ENCODE measurements around the gene CEP295NL.
"Not testable (repeated sequence)": the region's sequence is repeated elsewhere in the genome, so short reads cannot be mapped to it uniquely, and the experiment has no call there.

CEP295NL gene

DNA sequence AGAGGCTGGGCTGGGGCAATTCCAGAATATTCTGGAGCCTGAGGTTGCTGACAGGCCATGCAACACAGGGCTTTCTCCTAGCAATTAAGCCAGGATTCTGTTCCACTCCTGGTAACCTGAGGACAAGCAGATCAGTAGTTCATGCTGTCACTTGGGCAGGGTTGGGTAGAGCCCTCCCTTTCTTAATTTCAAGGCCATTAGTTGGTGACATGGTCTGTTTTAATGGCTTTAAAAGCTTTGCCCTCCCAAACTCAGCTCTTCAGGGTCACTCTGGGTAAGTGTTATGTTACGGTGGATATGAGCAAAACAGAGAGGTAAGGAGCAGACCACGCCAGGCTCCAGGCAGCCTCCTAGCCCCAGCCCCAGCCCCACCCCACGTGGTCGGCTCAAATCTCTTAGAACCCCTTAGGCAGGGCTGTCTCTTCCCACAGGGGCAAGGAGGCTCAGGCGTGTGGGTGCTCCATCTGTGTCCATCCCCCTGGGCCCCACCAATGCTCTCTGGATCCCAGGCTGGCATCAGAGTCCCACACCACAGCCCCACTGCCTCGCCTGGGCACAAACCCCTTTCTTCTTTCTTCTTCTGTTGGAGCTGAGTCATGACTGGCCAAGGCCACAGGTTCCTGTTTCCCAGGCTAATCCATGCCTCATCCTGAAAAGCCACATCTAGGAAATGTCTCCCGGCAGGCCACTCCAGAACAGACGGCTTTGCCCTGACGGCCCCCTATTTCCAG is 27.5 kb downstream of the CEP295NL start:
- H3K27ac ChIP-seq: no peak overlapping the region
- H3K9ac ChIP-seq (ENCODE audit: insufficient read length): no peak overlapping the region
- peaks cover 23% of the 10 kb centered on the region; the same call in 1 of the 2 replicates for H3K36me3 ChIP-seq (ENCODE audit: insufficient read depth, low read length)
- no peaks in the 10 kb centered on the region for H3K9me3 ChIP-seq (ENCODE audit: low read depth, low read length)
- DNase-seq (ENCODE audit: low read depth, low spot score): no peak
- no peak overlapping the region for H3K4me3 ChIP-seq
- TF ChIP-seq FOXP2 (optimal IDR thresholded peaks at IDR 0.05; ENCODE audit: control extremely low read depth, extremely low read length, insufficient read depth) (no peak), POLR2AphosphoS5 (IDR thresholded peaks at IDR 0.05; ENCODE audit: borderline replicate concordance, low read depth, low read length) (no peak), EZH2 (IDR thresholded peaks at IDR 0.05) (no peak)

DNA sequence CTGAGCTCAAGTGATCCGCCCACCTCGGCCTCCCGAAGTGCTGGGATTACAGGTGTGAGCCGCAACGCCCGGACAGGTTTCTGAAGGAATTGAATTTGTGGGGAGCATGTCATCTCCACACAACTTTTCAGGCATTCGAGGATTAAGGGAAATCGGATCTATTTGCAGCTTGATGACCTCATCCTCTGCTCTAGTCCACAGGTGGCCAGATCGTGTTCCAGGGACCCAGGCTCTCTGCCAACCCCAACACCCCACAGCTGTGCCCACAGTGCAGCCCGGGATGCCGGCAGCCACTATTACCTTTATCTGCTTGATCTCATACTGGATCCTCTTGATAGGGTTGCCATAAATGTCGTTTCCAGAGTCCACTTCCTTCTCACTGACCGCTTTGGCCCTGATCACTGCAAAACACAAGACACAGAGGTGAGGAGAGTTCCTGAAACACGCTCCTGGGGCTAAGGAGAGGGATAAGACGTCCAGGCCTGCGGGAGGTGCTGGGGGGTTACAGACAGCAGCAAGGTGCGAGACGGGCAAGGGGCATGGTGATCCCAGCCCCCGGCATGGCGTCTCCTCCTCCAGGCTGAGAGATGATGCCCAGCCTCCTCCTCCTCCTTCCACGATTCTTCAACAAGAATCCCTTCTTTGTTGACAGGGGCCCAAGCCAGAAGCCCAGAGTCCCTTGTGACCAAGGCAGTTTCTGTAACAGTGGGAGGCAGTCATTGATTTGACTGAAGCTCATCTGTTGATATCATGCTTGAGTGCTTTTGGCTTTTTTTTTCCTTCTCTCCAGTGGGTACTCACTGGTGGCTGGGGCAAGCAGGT is 29.3 kb downstream of the CEP295NL start:
- TF ChIP-seq EZH2 (IDR thresholded peaks at IDR 0.05): no peak
- TF ChIP-seq POLR2AphosphoS5 (IDR thresholded peaks at IDR 0.05; ENCODE audit: borderline replicate concordance, low read depth, low read length): no peak
- TF ChIP-seq FOXP2 (optimal IDR thresholded peaks at IDR 0.05; ENCODE audit: control extremely low read depth, extremely low read length, insufficient read depth): no peak
- Histone ChIP-seq H3K9me3 (ENCODE audit: low read depth, low read length) (no peaks in the 10 kb centered on the region), H3K27ac (no peak overlapping the region), H3K4me3 (no peak overlapping the region), H3K36me3 (ENCODE audit: insufficient read depth, low read length) (peaks cover 25% of the 10 kb centered on the region; the same call in 1 of the 2 replicates), H3K9ac (ENCODE audit: insufficient read length) (no peak overlapping the region)
- DNase-seq (ENCODE audit: low read depth, low spot score): no peak

DNA sequence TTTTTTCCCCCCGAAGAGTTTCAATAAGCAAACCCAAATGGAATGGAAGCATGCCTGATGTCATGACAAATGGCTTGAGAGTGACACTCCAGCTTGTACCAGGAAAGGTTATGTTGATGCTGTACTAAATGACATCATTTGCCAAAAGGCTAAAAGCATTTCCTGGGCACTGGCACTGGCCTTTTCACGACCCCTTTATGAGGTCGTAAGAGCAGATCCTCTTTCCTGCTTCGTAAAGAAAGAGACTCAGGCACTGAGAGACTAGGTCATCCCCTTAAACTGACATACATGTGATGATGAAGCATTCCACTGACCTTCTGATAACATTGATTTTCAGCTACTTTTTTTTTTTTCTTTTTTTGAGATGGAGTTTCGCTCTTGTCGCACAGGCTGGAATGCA is 30.5 kb downstream of the CEP295NL start:
- H3K36me3 ChIP-seq (ENCODE audit: insufficient read depth, low read length): peaks cover 27% of the 10 kb centered on the region; the same call in 1 of the 2 replicates
- no peak overlapping the region for H3K27ac ChIP-seq
- no peaks in the 10 kb centered on the region for H3K9me3 ChIP-seq (ENCODE audit: low read depth, low read length)
- TF ChIP-seq FOXP2 (optimal IDR thresholded peaks at IDR 0.05; ENCODE audit: control extremely low read depth, extremely low read length, insufficient read depth) (no peak), EZH2 (IDR thresholded peaks at IDR 0.05) (no peak), POLR2AphosphoS5 (IDR thresholded peaks at IDR 0.05; ENCODE audit: borderline replicate concordance, low read depth, low read length) (no peak)
- H3K9ac ChIP-seq (ENCODE audit: insufficient read length): no peak overlapping the region
- no peak for DNase-seq (ENCODE audit: low read depth, low spot score)
- H3K4me3 ChIP-seq: no peak overlapping the region

DNA sequence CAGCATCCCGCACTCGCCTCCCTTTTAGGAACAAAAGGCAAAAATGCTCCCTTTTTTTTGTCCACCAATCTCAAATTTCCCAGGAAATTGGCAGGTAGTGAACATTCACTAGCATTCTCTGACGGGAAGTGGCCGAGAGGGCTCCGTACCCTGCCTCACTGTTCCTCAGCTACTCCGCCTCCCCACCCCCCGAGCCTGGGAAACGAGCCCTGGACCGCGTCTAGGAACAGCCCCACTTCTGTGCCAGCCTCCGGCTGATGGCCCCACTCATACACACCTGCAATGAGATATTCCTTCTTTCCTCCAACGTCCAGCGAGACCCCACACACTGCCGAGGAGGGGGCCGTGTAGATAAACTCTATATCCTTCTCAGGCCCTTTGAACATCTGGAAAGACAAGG is 32.4 kb downstream of the CEP295NL start:
- no peak for TF ChIP-seq POLR2AphosphoS5 (IDR thresholded peaks at IDR 0.05; ENCODE audit: borderline replicate concordance, low read depth, low read length)
- no peak for TF ChIP-seq FOXP2 (optimal IDR thresholded peaks at IDR 0.05; ENCODE audit: control extremely low read depth, extremely low read length, insufficient read depth)
- H3K9me3 ChIP-seq (ENCODE audit: low read depth, low read length): no peaks in the 10 kb centered on the region
- H3K27ac ChIP-seq: no peak overlapping the region
- no peak overlapping the region for H3K9ac ChIP-seq (ENCODE audit: insufficient read length)
- peaks cover 27% of the 10 kb centered on the region; the same call in 1 of the 2 replicates for H3K36me3 ChIP-seq (ENCODE audit: insufficient read depth, low read length)
- no peak for DNase-seq (ENCODE audit: low read depth, low spot score)
- H3K4me3 ChIP-seq: no peak overlapping the region

DNA sequence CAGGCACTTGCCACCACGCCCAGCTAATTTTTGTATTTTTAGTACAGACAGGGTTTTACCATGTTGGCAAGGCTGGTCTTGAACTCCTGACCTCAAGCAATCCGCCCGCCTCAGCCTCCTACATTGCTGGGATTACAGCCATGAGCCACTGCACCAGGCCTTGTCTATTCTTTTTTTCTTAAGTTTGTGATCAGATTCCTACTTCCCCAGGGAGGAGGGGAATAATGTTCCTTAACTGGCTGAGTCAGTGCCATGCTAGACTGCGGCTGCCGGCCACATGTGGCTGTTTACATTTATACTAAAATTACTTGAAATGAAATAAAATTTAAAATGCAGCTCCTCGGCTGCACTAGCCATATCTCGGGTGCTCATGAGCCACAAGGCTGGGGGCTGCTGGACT is 34.6 kb downstream of the CEP295NL start:
- TF ChIP-seq POLR2AphosphoS5 (IDR thresholded peaks at IDR 0.05; ENCODE audit: borderline replicate concordance, low read depth, low read length) (no peak), EZH2 (IDR thresholded peaks at IDR 0.05) (no peak)
- H3K9me3 ChIP-seq (ENCODE audit: low read depth, low read length): no peaks in the 10 kb centered on the region
- no peak for DNase-seq (ENCODE audit: low read depth, low spot score)
- no peak overlapping the region for H3K4me3 ChIP-seq
- H3K9ac ChIP-seq (ENCODE audit: insufficient read length): no peak overlapping the region
- no peak overlapping the region for H3K27ac ChIP-seq
- H3K36me3 ChIP-seq (ENCODE audit: insufficient read depth, low read length): peaks cover 18% of the 10 kb centered on the region; the same call in 1 of the 2 replicates

DNA sequence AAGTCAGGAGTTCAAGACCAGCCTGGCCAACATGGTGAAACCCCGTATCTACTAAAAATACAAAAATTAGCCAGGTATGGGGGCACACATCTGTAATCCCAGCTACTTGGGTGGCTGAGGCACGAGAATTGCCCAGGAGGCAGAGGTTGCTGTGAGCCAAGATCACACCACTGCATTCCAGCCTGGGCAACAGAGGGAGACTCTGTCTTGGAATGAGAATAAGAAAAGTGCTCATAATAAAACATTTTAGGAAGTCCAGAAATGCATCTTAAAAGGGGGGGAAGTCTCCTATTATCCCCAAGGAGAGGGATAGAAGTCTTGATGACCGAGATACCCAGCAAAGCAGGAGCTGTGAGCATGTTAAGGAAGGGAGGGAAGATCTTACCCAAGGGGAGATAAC is 36.0 kb downstream of the CEP295NL start:
- not testable (repeated sequence) for H3K27ac ChIP-seq

DNA sequence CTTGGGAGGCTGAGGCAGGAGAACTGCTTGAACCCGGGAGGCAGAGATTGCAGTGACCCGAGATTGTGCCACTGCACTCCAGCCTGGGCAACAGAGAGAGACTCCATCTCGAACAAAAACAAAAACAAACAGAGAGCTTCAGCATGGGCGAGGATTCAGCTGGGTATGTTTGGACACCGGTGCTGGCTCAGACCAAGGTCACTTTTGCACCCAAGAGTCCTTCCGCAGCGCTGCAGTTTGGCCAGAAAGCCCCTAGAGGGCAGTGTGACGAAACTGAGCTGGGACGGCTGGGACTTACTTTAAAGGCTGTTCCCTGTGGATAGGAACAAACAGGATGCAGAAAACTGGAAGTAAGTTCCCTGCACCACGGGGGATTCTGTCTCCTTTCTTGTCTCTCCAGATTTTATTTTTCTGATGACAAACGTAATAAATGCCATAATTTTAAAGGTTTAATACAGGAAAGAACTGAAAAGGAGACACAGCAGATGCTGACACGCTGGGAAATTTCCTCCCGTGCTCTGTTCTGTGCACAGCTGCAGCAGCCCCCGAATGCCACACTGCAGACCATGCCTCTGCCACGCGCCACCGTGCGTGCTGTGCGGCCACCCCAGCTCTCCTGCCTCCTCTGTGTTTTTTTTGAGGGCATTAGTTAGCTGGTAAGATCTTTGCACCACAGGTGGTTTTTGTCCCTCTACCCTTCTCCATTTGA is 37.2 kb downstream of the CEP295NL start:
- Histone ChIP-seq H3K9me3 (ENCODE audit: low read depth, low read length) (no peaks in the 10 kb centered on the region), H3K36me3 (ENCODE audit: insufficient read depth, low read length) (peaks cover 11% of the 10 kb centered on the region), H3K9ac (ENCODE audit: insufficient read length) (no peak overlapping the region), H3K27ac (no peak overlapping the region), H3K4me3 (peak overlapping the region; percentile 49)
- TF ChIP-seq POLR2AphosphoS5 (IDR thresholded peaks at IDR 0.05; ENCODE audit: borderline replicate concordance, low read depth, low read length) (no peak), FOXP2 (optimal IDR thresholded peaks at IDR 0.05; ENCODE audit: control extremely low read depth, extremely low read length, insufficient read depth) (no peak), EZH2 (IDR thresholded peaks at IDR 0.05) (no peak)
- peak; percentile 32 for DNase-seq (ENCODE audit: low read depth, low spot score)

More for the DNA sequence above, 36.0 kb downstream of the CEP295NL start:
- H3K36me3 ChIP-seq (ENCODE audit: insufficient read depth, low read length): peaks cover 12% of the 10 kb centered on the region
- H3K9ac ChIP-seq (ENCODE audit: insufficient read length); H3K4me3 ChIP-seq; H3K9me3 ChIP-seq (ENCODE audit: low read depth, low read length); DNase-seq (ENCODE audit: low read depth, low spot score): not testable (repeated sequence)

DNA sequence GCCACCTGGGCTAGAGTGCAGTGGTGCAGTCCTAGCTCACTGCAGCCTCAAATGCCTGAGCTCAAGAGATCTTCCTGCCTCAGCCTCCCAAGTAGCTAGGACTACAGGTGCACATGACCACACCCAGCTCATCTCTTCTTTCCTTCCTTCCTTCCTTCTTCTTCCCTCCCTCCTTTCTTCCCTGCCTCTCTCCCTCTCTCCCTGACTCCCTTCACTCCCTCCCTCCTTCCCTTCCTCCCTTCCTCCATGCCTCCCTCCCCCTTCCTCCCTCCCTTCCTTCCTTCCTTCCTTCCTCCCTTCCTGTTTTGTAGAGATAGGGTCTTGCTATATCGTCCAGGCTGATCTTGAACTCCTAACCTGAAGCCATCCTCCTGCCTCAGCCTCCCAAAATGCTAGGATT is 38.9 kb downstream of the CEP295NL start:
- H3K36me3 ChIP-seq (ENCODE audit: insufficient read depth, low read length): peaks cover 8% of the 10 kb centered on the region
- no peaks in the 10 kb centered on the region for H3K9me3 ChIP-seq (ENCODE audit: low read depth, low read length)
- no peak for DNase-seq (ENCODE audit: low read depth, low spot score)
- TF ChIP-seq POLR2AphosphoS5 (IDR thresholded peaks at IDR 0.05; ENCODE audit: borderline replicate concordance, low read depth, low read length) (no peak), EZH2 (IDR thresholded peaks at IDR 0.05) (no peak), FOXP2 (optimal IDR thresholded peaks at IDR 0.05; ENCODE audit: control extremely low read depth, extremely low read length, insufficient read depth) (no peak)
- no peak overlapping the region for H3K4me3 ChIP-seq
- no peak overlapping the region for H3K27ac ChIP-seq
- H3K9ac ChIP-seq (ENCODE audit: insufficient read length): no peak overlapping the region

All from SK-N-MC (cell line).